ENCODE data around the gene TBC1D1. TPM values are rescaled to one million over a fixed set of nuclear protein-coding genes. Genes with fewer than 3 reads are reported as not detected.

TBC1D1 gene
- total RNA-seq, 2 donors from 2014 or later: 23.3 to 28.7 TPM

- no peaks in the 10 kb centered on the region for H3K27me3 ChIP-seq
- peaks cover 39% of the 10 kb centered on the region for H3K4me1 ChIP-seq
- no peaks in the 10 kb centered on the region for H3K36me3 ChIP-seq (replicated peaks in 1 of 2; ENCODE audit: insufficient read depth in 1 of 2, low read depth in 2 of 2)
- TF ChIP-seq, protein P1, sequence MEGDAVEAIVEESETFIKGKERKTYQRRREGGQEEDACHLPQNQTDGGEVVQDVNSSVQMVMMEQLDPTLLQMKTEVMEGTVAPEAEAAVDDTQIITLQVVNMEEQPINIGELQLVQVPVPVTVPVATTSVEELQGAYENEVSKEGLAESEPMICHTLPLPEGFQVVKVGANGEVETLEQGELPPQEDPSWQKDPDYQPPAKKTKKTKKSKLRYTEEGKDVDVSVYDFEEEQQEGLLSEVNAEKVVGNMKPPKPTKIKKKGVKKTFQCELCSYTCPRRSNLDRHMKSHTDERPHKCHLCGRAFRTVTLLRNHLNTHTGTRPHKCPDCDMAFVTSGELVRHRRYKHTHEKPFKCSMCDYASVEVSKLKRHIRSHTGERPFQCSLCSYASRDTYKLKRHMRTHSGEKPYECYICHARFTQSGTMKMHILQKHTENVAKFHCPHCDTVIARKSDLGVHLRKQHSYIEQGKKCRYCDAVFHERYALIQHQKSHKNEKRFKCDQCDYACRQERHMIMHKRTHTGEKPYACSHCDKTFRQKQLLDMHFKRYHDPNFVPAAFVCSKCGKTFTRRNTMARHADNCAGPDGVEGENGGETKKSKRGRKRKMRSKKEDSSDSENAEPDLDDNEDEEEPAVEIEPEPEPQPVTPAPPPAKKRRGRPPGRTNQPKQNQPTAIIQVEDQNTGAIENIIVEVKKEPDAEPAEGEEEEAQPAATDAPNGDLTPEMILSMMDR (IDR thresholded peaks at IDR 0.05): no peak
- no peak for TF ChIP-seq POLR2A (IDR thresholded peaks at IDR 0.05)
- intact Hi-C loops (cut with DNase I): no loop called here
- no peak for ATAC-seq
- 60 to 64% methylated on average over 5 of the region's 5 CpGs for WGBS, 2 donors
- H3K4me3 ChIP-seq: no peak overlapping the region
- no peak for DNase-seq
- H3K9me3 ChIP-seq: no peaks in the 10 kb centered on the region
- H3K27ac ChIP-seq: no peak overlapping the region
These were observed 91.9 kb downstream of the TBC1D1 start for GRCh38 chr4:37982736-37983135.

- WGBS, 2 donors: 86 to 95% methylated on average over 1 of the region's 1 CpG
- peaks cover 38% of the 10 kb centered on the region for H3K4me1 ChIP-seq
- no peaks in the 10 kb centered on the region for H3K36me3 ChIP-seq (replicated peaks in 1 of 2; ENCODE audit: insufficient read depth in 1 of 2, low read depth in 2 of 2)
- ATAC-seq (no peak), DNase-seq (no peak)
- H3K27me3 ChIP-seq: no peaks in the 10 kb centered on the region
- TF ChIP-seq, protein P1 (IDR thresholded peaks at IDR 0.05): no peak
- no peak for TF ChIP-seq POLR2A (IDR thresholded peaks at IDR 0.05)
- H3K27ac ChIP-seq: no peak overlapping the region
- no peak overlapping the region for H3K4me3 ChIP-seq
- H3K9me3 ChIP-seq: no peaks in the 10 kb centered on the region
- intact Hi-C loops (cut with DNase I): no loop called here
These were observed 93.1 kb downstream of the TBC1D1 start for GRCh38 chr4:37983951-37984350.

DNA sequence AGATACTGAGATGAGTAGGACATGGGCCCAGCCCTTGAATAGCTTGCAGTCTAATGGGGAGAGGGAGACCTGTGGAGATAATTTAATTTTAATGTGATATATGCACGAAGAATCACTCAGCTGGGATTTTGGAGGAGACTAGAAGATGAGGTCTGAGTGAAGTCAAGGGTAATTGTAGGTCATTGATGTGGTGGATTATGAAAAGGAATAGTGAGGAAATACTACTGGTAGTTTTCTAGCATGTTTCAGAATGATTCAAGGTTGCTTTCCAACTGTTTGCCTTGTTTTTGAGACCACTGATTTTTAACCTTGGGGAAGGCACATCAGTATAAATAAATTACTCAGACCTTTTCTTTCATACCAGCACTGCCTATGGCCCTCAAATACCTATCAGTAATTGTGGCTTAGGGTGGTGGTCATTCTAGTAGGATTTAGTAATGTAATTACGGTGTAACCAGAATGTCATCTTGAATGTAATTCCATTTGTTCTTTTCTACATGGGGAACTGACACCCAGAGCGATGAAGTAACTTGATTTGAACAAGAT is 94.9 kb downstream of the TBC1D1 start:
- intact Hi-C loops (cut with DNase I): no loop called here
- Histone ChIP-seq H3K4me3 (no peak overlapping the region), H3K27me3 (no peaks in the 10 kb centered on the region), H3K9me3 (no peaks in the 10 kb centered on the region), H3K4me1 (peaks cover 39% of the 10 kb centered on the region), H3K27ac (no peak overlapping the region), H3K36me3 (replicated peaks in 1 of 2; ENCODE audit: insufficient read depth in 1 of 2, low read depth in 2 of 2) (no peaks in the 10 kb centered on the region)
- TF ChIP-seq POLR2A (IDR thresholded peaks at IDR 0.05): no peak
- TF ChIP-seq, protein P1 (IDR thresholded peaks at IDR 0.05): no peak
- DNase-seq (no peak), ATAC-seq (no peak)
- 86 to 97% methylated on average over 3 of the region's 3 CpGs for WGBS, 2 donors

GRCh38 chr4:37988670-37989069 is 97.8 kb downstream of the TBC1D1 start:
- TF ChIP-seq POLR2A (IDR thresholded peaks at IDR 0.05): no peak
- TF ChIP-seq, protein P1 (IDR thresholded peaks at IDR 0.05): no peak
- Histone ChIP-seq H3K27me3 (no peaks in the 10 kb centered on the region), H3K9me3 (no peaks in the 10 kb centered on the region), H3K4me1 (peaks cover 25% of the 10 kb centered on the region), H3K4me3 (no peak overlapping the region), H3K27ac (no peak overlapping the region), H3K36me3 (replicated peaks in 1 of 2; ENCODE audit: insufficient read depth in 1 of 2, low read depth in 2 of 2) (no peaks in the 10 kb centered on the region)
- intact Hi-C loops (cut with DNase I): no loop called here
- ATAC-seq (no peak), DNase-seq (no peak)
- 36 to 55% methylated on average over 5 of the region's 5 CpGs for WGBS, 2 donors

Data from body of pancreas (tissue), 4 donors.